ENCODE measurements around the gene FBXO46. TPM values are rescaled to one million over a fixed set of nuclear protein-coding genes. Genes with fewer than 3 reads are reported as not detected.

FBXO46 gene
- total and polyA plus RNA-seq, 10 of the 15 experiments (the other 5 are each of a cell fraction or from before 2014, with no cell fraction given): 2.5 to 61.5 (median 13.7) TPM

GRCh38 chr19:45667620-45668341, 62.9 kb downstream of the FBXO46 start, which contains the start of gene GIPR (continued):
- peak; percentile 77; the same call in 1 of the 2 replicates for TF ChIP-seq HDGF (IDR thresholded peaks at IDR 0.05)
- TF ChIP-seq ZNF687 (IDR thresholded peaks at IDR 0.05): peak; percentile 29; the same call in 1 of the 2 replicates
- peak; percentile 17; the same call in 1 of the 2 replicates for TF ChIP-seq PAX5 (IDR thresholded peaks at IDR 0.05; ENCODE audit: borderline replicate concordance, low read depth, low read length)
- TF ChIP-seq CHD1 (IDR thresholded peaks at IDR 0.05; ENCODE audit: low read depth, low read length): no peak
- 0 out of 2 replicates have a peak, but pooled peaks have one; percentile 4 for TF ChIP-seq TAF1 (IDR thresholded peaks at IDR 0.05; ENCODE audit: borderline replicate concordance, low read depth, low read length)
- no peak for TF ChIP-seq TCF7 (IDR thresholded peaks at IDR 0.05; ENCODE audit: borderline replicate concordance)
- no peak for TF ChIP-seq RFX5 (IDR thresholded peaks at IDR 0.05; ENCODE audit: low read depth, low read length)

DNA sequence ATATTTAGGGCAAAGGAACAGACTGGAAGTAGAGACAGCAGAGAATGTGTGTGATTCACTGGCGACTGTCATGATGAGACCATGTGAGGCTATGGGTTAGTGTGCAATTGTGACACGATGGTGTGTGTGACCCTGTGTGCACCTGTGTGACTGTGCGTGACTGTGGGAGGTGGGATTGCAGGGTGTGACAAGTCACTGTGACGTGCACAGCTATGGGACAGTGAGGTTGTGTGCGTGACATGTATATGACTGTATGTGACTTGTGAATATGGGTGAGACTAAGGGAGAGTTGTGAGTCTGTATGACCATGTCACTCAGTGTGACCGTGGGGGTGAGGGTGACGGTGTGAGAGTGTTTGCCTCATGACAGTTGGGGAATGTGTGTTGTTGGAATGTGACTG, 66.1 kb downstream of the FBXO46 start:
- SMC1A ChIA-PET (ENCODE audit: uncharacterized antibody, unreplicated experiment): no interaction called here
- H3K79me2 ChIP-seq (ENCODE audit: control insufficient read depth, insufficient read depth, low read length): peaks cover 9% of the 10 kb centered on the region
- H3K9me3 ChIP-seq (replicated peaks; ENCODE audit: control insufficient read depth, insufficient read depth, low read length): no peaks in the 10 kb centered on the region
- H3K27me3 ChIP-seq (replicated peaks in 1 of 2; ENCODE audit: control insufficient read depth in 2 of 2, insufficient read depth in 2 of 2, low read length in 1 of 2): no peaks in the 10 kb centered on the region
- TF ChIP-seq BCL3 (IDR thresholded peaks at IDR 0.05; ENCODE audit: borderline replicate concordance, insufficient read depth, low read depth, low read length, poor library complexity, severe bottlenecking): peak; percentile 92
- no peak for TF ChIP-seq ZNF24 (IDR thresholded peaks at IDR 0.05)
- TF ChIP-seq, protein P1, sequence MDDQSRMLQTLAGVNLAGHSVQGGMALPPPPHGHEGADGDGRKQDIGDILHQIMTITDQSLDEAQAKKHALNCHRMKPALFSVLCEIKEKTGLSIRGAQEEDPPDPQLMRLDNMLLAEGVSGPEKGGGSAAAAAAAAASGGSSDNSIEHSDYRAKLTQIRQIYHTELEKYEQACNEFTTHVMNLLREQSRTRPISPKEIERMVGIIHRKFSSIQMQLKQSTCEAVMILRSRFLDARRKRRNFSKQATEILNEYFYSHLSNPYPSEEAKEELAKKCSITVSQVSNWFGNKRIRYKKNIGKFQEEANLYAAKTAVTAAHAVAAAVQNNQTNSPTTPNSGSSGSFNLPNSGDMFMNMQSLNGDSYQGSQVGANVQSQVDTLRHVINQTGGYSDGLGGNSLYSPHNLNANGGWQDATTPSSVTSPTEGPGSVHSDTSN (IDR thresholded peaks at IDR 0.05; ENCODE audit: insufficient replicate concordance, low read depth, low read length): peak; percentile 7
- no peaks in the 10 kb centered on the region for H3K36me3 ChIP-seq (ENCODE audit: control insufficient read depth in 2 of 2, insufficient read depth in 2 of 2, low read length in 1 of 2)
- WGBS (ENCODE audit: insufficient coverage, insufficient replicate concordance, low lambda C conversion rate, missing lambda C conversion rate): 53% methylated on average over 7 of the region's 7 CpGs
- in situ Hi-C loops (cut with MboI) (no loop called here), intact Hi-C loops (cut with micrococcal nuclease; ENCODE audit: unreplicated experiment) (no loop called here)
- RAD21 ChIA-PET (ENCODE audit: unreplicated experiment): no interaction called here
- FAIRE-seq: no peak
- no peak overlapping the region for H3K9ac ChIP-seq (ENCODE audit: control insufficient read depth, insufficient read depth, low read length)
- no peak overlapping the region for H3K4me3 ChIP-seq
- POLR2A ChIA-PET: interaction anchor here (0.6 to 0.7 kb wide), 2 partner anchors 13 to 36 kb away, joined by 3 read pairs; no protein-coding TSS in a partner anchor
- CTCF ChIA-PET: no interaction called here
- no peaks in the 10 kb centered on the region for H4K20me1 ChIP-seq (ENCODE audit: control insufficient read depth, insufficient read depth)
- H2AFZ ChIP-seq (ENCODE audit: control insufficient read depth, low read depth, low read length): no peak overlapping the region
- no TSS peak for BruUV-seq (replicated peaks)
- H3K27ac ChIP-seq (ENCODE audit: control insufficient read depth, insufficient read depth): no peak overlapping the region
- peaks cover 5% of the 10 kb centered on the region for H3K4me1 ChIP-seq (ENCODE audit: control insufficient read depth, insufficient read depth, low read length)
- no peak overlapping the region for H3K4me2 ChIP-seq (ENCODE audit: control insufficient read depth, insufficient read depth)
- no peak for DNase-seq (ENCODE audit: low read depth, low spot score)
- ATAC-seq: no peak
